HUES6 (cell line): Measurements from ENCODE around the gene ZSCAN5A.
"Not testable (repeated sequence)": the region's sequence is repeated elsewhere in the genome, so short reads cannot be mapped to it uniquely, and the experiment has no call there.

ENCODE experiments used
- H3K27ac ChIP-seq: 2 replicates; pipeline ENCODE4 v1.7.0; 2013; ENCODE audit warnings: low read depth, mild to moderate bottlenecking, low read length, inconsistent platforms
- H3K27me3 ChIP-seq: 2 replicates; pipeline ENCODE4 v1.6.1; 2013; ENCODE audit warnings: low read length; ENCODE audit not compliant: control insufficient read depth, insufficient read depth
- H3K36me3 ChIP-seq: 2 replicates; pipeline ENCODE4 v1.6.1; 2013; ENCODE audit warnings: low read length; ENCODE audit not compliant: control insufficient read depth, insufficient read depth
- H3K4me1 ChIP-seq: 2 replicates; pipeline ENCODE4 v1.6.1; 2013; ENCODE audit warnings: low read length; ENCODE audit not compliant: control insufficient read depth, insufficient read depth
- H3K4me3 ChIP-seq: 2 replicates; pipeline ENCODE4 v1.5.1; 2013; ENCODE audit warnings: low read depth, low read length
- H3K9ac ChIP-seq: one replicate; pipeline ENCODE4 v1.6.1; 2013; ENCODE audit warnings: mild to moderate bottlenecking, low read length
- H3K9me3 ChIP-seq: 2 replicates; pipeline ENCODE4 v1.6.1; 2013; ENCODE audit warnings: low read depth, low read length; ENCODE audit not compliant: control insufficient read depth, insufficient read depth

The ZSCAN5A gene

GRCh38 chr19:56209091-56209490, 105.5 kb downstream of the ZSCAN5A start:
- Histone ChIP-seq H3K9me3 (no peaks in the 10 kb centered on the region), H3K27ac (no peak overlapping the region), H3K27me3 (peaks cover 2% of the 10 kb centered on the region; the same call in 1 of the 2 replicates), H3K36me3 (no peaks in the 10 kb centered on the region), H3K9ac (no peak overlapping the region), H3K4me3 (no peak overlapping the region), H3K4me1 (no peaks in the 10 kb centered on the region)

- not testable (repeated sequence) for H3K4me3 ChIP-seq, H3K27me3 ChIP-seq, H3K4me1 ChIP-seq, H3K9ac ChIP-seq, H3K9me3 ChIP-seq, H3K36me3 ChIP-seq, H3K27ac ChIP-seq
These were observed 107.1 kb downstream of the ZSCAN5A start for GRCh38 chr19:56207581-56207980.

DNA sequence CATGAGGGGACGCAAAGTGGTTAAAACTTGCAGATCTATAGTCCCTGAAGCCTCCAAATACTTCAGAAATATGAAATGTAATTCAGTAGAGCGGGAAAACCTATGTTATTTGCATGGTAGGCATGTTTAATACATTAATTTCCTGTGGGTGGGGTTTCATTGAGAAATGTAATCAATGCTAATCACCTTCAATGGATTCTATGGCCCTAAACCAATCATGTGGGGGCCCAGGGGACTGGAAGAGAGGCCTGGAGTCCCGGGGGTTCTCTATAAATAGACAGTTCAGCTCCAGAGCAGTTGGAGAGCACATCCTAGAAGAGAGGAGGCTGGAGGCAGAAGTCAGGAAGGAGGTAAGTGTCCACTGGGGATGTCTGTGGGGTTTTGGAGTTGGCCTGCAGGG, 112.7 kb downstream of the ZSCAN5A start, which contains the start of gene ZSCAN5C:
TSS of gene ZSCAN5C (plus strand) at position 301 of the 400 bp plus-strand sequence. CDS start 3,641 bp downstream, outside the sequence.
- Histone ChIP-seq H3K9ac (no peak within 1 kb of the TSS), H3K27ac (no peak within 1 kb of the TSS), H3K36me3 (no peaks in the 10 kb centered on the region), H3K27me3 (peaks cover 2% of the 10 kb centered on the region; the same call in 1 of the 2 replicates), H3K4me1 (no peaks in the 10 kb centered on the region), H3K4me3 (no peak within 1 kb of the TSS), H3K9me3 (no peaks in the 10 kb centered on the region)

DNA sequence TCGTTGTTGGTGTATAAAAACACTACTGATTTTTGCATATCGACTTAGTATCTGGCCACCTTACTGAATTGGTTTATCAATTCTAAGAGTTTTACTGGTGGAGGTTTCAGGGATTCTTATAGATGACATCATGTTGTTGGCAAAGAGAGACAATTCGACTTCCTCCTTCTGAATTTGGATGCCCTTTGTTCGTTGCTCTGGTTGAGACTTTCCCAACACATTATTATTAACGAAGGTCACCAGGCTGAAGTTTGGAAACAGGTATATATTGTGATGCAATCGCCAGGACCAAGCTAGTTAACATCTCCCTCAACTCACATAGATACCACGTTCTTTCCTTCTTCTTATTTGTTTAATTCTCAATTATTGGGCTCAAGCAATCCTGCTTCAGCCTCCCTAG, 115.0 kb downstream of the ZSCAN5A start:
- Histone ChIP-seq H3K9me3 (no peaks in the 10 kb centered on the region), H3K4me3 (no peak overlapping the region), H3K9ac (no peak overlapping the region), H3K27ac (no peak overlapping the region), H3K36me3 (no peaks in the 10 kb centered on the region), H3K4me1 (no peaks in the 10 kb centered on the region), H3K27me3 (no peaks in the 10 kb centered on the region)

DNA sequence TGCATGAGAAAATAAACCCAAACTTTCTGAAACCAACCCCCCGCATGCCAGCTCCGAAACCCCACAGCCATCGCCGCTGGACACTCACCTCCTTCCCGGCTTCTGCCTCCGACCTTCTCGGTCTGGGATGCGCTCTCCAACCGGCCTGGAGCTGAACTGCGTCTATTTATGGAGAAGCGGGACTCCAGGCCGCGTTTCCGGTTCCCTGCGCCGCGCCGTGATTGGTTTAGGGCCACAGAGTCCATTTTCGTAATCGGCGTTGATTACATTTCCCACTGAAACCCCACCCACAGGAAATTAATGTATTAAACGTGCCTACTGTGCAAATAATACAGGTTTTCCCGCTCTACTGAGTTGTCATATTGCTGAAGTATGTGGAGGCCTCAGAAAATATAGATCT, 117.0 kb downstream of the ZSCAN5A start, which contains the start of gene ZSCAN5B:
TSS of gene ZSCAN5B (minus strand) at position 138 of the 400 bp plus-strand sequence. CDS start 4,731 bp downstream, outside the sequence.
- H3K4me1 ChIP-seq, H3K27me3 ChIP-seq, H3K4me3 ChIP-seq, H3K9me3 ChIP-seq, H3K27ac ChIP-seq, H3K9ac ChIP-seq, H3K36me3 ChIP-seq: not testable (repeated sequence)

DNA sequence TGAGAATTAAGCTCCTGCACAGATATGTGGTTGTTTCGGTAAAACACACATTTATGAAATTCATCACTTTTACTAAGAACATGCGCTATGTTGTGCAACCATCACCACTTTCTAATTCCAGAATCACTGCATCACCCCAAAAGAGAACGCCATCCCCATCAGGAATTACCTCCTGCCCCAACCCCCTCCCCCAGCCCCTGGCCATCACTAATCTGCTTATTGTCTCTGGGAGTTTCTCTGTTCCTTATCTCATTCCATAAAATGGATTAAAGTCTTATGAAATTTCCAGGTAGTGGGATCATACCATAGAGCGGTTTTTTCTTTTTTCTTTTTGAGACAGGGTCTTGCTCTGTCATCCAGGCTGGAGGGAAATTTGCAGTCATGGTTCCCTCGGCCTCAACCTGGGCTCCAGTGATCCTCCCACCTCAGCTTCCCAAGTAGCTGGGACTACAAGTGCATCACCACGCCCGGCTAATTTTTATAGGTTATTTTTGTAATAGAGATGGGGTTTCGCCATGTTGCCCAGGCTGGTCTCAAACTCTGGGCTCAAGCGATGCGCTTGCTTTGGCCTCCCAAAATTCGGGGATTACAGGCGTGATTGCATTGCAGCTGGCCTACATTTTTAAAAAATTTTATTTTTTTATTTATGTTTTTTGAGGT, 120.5 kb downstream of the ZSCAN5A start:
- Histone ChIP-seq H3K27ac (no peak overlapping the region), H3K4me1 (no peaks in the 10 kb centered on the region), H3K9ac (no peak overlapping the region), H3K36me3 (no peaks in the 10 kb centered on the region), H3K4me3 (no peak overlapping the region), H3K27me3 (no peaks in the 10 kb centered on the region), H3K9me3 (no peaks in the 10 kb centered on the region)

DNA sequence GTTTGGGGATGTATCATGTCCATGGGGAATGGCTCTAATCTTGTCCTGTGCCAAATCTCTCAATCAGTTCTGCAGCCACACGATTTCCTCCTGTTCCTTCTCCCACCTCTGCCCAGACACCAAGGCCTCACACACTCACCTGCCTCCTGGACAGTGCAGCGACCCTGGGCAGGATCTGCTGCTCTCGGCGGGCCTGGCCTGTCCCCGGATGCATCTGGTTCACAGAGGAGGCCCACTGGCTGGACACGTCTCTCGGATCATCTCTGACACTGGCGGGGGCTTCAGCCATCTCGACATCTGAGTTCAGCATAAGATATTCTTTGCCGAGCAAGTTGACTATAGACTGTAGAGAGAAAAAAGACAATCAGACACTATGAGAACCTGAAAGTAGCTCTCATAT, 122.9 kb downstream of the ZSCAN5A start:
- Histone ChIP-seq H3K9me3 (no peaks in the 10 kb centered on the region), H3K27me3 (no peaks in the 10 kb centered on the region), H3K27ac (no peak overlapping the region), H3K36me3 (no peaks in the 10 kb centered on the region), H3K4me3 (no peak overlapping the region), H3K4me1 (no peaks in the 10 kb centered on the region), H3K9ac (no peak overlapping the region)

- Histone ChIP-seq H3K4me3 (no peak overlapping the region), H3K9ac (no peak overlapping the region), H3K9me3 (no peaks in the 10 kb centered on the region), H3K27ac (no peak overlapping the region), H3K36me3 (no peaks in the 10 kb centered on the region), H3K4me1 (no peaks in the 10 kb centered on the region), H3K27me3 (no peaks in the 10 kb centered on the region)
These were observed 123.5 kb downstream of the ZSCAN5A start for GRCh38 chr19:56191115-56191514.

DNA sequence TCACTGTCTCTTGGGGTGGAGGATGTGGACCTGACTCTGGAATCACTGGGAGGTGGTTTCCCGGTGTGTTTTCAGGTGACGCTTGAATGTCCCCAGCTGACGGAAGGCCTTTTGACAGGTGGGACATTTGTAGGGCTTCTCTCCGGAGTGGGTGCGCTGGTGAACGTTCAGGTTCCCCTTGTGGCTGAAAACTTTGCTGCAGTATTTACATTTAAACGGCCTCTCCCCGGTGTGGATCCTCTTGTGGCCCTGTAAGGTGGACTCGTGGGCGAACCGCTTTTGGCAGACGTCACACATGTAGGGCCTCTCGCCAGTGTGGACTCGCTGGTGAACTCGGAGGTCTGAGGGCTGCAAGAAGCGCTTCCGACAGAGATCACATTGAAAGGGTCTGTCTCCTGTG, 124.9 kb downstream of the ZSCAN5A start:
- H3K9ac ChIP-seq: no peak overlapping the region
- no peak overlapping the region for H3K4me3 ChIP-seq
- H3K27me3 ChIP-seq: no peaks in the 10 kb centered on the region
- H3K36me3 ChIP-seq: no peaks in the 10 kb centered on the region
- H3K9me3 ChIP-seq: no peaks in the 10 kb centered on the region
- H3K27ac ChIP-seq: no peak overlapping the region
- H3K4me1 ChIP-seq: no peaks in the 10 kb centered on the region

DNA sequence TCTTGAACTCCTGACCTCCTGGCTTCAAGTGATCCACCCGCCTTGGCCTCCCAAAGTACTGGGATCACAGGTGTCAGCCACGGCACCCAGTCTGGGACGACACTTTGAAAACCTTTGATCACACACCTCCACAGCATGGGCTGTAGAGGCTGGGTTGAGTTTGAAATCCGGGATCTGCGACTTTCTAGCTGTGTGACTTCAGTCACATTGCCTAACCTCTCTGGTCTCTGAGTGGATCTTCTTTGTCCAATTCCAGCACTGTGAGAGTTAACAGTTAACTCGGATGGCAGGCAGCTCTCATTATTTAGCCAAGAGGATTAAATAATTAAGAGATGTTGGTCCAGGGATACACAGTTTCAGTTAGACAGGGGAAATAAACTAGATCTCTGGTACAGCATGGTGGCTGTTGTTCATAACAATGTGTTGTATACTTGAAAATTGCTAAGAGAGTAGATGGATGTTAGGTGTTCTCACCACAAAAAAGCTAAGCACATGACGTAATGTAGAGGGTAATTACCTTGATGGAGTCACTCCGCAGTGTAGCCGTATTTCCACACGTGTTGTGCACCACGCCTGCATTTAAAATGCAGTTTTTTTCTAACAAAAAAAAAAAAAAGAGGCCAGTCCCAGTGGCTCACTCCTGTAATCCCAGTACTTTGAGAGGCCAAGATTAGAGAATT, 136.9 kb downstream of the ZSCAN5A start:
- Histone ChIP-seq H3K9ac (no peak overlapping the region), H3K4me1 (peaks cover 6% of the 10 kb centered on the region; the same call in 1 of the 2 replicates), H3K9me3 (no peaks in the 10 kb centered on the region), H3K27ac (no peak overlapping the region), H3K27me3 (peaks cover 21% of the 10 kb centered on the region; the same call in 1 of the 2 replicates), H3K4me3 (no peak overlapping the region), H3K36me3 (no peaks in the 10 kb centered on the region)

DNA sequence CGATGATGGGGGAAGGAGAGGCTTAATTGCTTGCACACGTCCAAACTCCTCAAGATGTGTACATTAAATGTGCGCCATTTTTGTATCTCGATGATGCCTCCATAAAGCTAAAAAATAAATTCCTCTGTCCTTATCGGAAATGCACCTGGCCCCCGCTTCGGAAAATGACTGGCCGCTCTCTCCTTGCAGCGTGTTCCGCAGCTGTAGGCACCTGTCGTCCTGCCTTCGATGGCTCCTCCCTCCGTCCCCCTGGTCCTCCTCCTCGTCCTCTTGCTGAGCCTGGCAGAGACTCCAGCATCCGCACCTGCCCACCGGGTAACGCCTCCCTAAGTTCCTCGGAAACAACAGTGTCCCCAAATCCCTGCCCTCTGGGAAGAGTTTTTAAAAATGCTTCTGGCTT, 137.8 kb downstream of the ZSCAN5A start:
- no peaks in the 10 kb centered on the region for H3K36me3 ChIP-seq
- no peak overlapping the region for H3K4me3 ChIP-seq
- peaks cover 6% of the 10 kb centered on the region; the same call in 1 of the 2 replicates for H3K4me1 ChIP-seq
- no peak overlapping the region for H3K9ac ChIP-seq
- H3K27ac ChIP-seq: no peak overlapping the region
- H3K27me3 ChIP-seq: peaks cover 17% of the 10 kb centered on the region; the same call in 1 of the 2 replicates
- H3K9me3 ChIP-seq: no peaks in the 10 kb centered on the region
